Neural progenitor cell (in vitro differentiated cells): ENCODE measurements around the gene STRN4. TPM values are rescaled to one million over a fixed set of nuclear protein-coding genes. Genes with fewer than 3 reads are reported as not detected.

ENCODE experiments used
- DNase-seq: peaks from one replicate; pipeline ENCODE4 v3.0.0-alpha.2; 2016; ENCODE audit warnings: low spot score
- H2AFZ ChIP-seq: fragments of 200-600 bp; sonication (generic); replicated peaks from 2 replicates; pipeline ENCODE4 v1.6.1; 2016; ENCODE audit warnings: antibody characterized with exemption
- H3F3A ChIP-seq: fragments of 200-600 bp; sonication (generic); 2 replicates; pipeline ENCODE4 v1.6.1; 2016; ENCODE audit warnings: antibody characterized with exemption, low read depth
- H3K27ac ChIP-seq: fragments of 200-600 bp; sonication (generic); 2 replicates; pipeline ENCODE4 v1.5.1; 2016; ENCODE audit warnings: mild to moderate bottlenecking
- H3K27me3 ChIP-seq: fragments of 200-600 bp; sonication (generic); 2 replicates; pipeline ENCODE4 v1.6.1; 2016; ENCODE audit warnings: mild to moderate bottlenecking, moderate library complexity
- H3K36me3 ChIP-seq: fragments of 200-600 bp; sonication (generic); 2 replicates; pipeline ENCODE4 v1.5.1; 2016
- H3K4me1 ChIP-seq: fragments of 200-600 bp; sonication (generic); 2 replicates; pipeline ENCODE4 v1.6.1; 2016; ENCODE audit warnings: mixed run types
- H3K4me2 ChIP-seq: fragments of 200-600 bp; sonication (generic); 2 replicates; pipeline ENCODE4 v1.6.1; 2016
- H3K4me3 ChIP-seq: fragments of 200-600 bp; sonication (generic); 2 replicates; pipeline ENCODE4 v1.5.1; 2016
- H3K79me2 ChIP-seq: fragments of 200-600 bp; sonication (generic); 2 replicates; pipeline ENCODE4 v1.6.1; 2016; ENCODE audit warnings: low read depth
- H3K9ac ChIP-seq: fragments of 200-600 bp; sonication (generic); 2 replicates; pipeline ENCODE4 v1.6.1; 2016
- H3K9me3 ChIP-seq: fragments of 200-600 bp; sonication (generic); 2 replicates; pipeline ENCODE4 v1.5.1; 2016; ENCODE audit warnings: low read depth
- H4K20me1 ChIP-seq: fragments of 200-600 bp; sonication (generic); 2 replicates; pipeline ENCODE4 v1.6.1; 2016; ENCODE audit warnings: low read depth
- H3K27ac Mint-ChIP-seq: 3 replicates; pipeline ENCODE4 v1.8.0; 2021; ENCODE audit warnings: mixed read lengths
- H3K27me3 Mint-ChIP-seq: 2 replicates; pipeline ENCODE4 v1.8.0; 2022; ENCODE audit warnings: low read depth, mild to moderate bottlenecking, inconsistent platforms, moderate library complexity, mixed read lengths; ENCODE audit not compliant: insufficient read depth
- H3K36me3 Mint-ChIP-seq: 3 replicates; pipeline ENCODE4 v1.8.0; 2021; ENCODE audit warnings: mixed read lengths
- H3K4me1 Mint-ChIP-seq: 3 replicates; pipeline ENCODE4 v1.8.0; 2021; ENCODE audit warnings: mixed read lengths
- H3K4me3 Mint-ChIP-seq: 3 replicates; pipeline ENCODE4 v1.8.0; 2021; ENCODE audit warnings: mild to moderate bottlenecking, moderate library complexity, mixed read lengths
- H3K9me3 Mint-ChIP-seq: 3 replicates; pipeline ENCODE4 v1.8.0; 2020; ENCODE audit warnings: mixed read lengths
- EZH2 ChIP-seq: fragments of 200-600 bp; sonication (generic); IDR thresholded peaks from 2 replicates; pipeline ENCODE4 v1.6.1; 2017; ENCODE audit warnings: antibody characterized with exemption, mild to moderate bottlenecking, moderate library complexity
- EZH2phosphoT487 ChIP-seq: fragments of 200-600 bp; sonication (generic); IDR thresholded peaks from 2 replicates; pipeline ENCODE4 v1.6.1; 2017; ENCODE audit warnings: antibody characterized with exemption
- total RNA-seq: library from RNA; depleted of rRNA; stranded (reverse); fragments of >200 nt; gene quantifications from 2 replicates; pipeline ENCODE4 v1.2.3, GENCODE V29; 2015; ENCODE audit warnings: low replicate concordance
- TF ChIP-seq, protein P1 (sequence below): fragments of 200-600 bp; sonication (generic); IDR thresholded peaks from 2 replicates; pipeline ENCODE4 v1.5.1; 2017; ENCODE audit warnings: antibody characterized with exemption, mild to moderate bottlenecking

STRN4 gene
- total RNA-seq, 1 donor from 2014 or later, result 54.1 TPM

DNA sequence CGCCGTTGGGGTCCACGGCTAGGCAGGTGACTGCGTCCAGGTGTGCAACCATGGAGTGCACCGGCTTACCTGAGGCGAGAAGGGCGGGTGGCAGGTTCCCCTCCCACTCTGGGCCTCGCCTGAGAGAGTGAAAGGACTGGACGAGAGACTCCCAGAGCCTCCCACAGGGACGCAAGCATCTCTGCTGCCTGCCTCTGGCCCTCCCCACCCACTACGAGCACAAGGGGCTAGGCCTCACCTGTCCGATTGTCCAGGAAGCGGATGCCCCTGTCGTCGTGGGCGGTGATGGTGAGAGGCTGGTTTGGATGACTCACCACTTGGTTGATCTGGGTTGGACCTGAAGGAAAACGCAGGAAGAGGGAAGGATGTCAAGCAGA lies 24.3 kb downstream of the STRN4 start:
- Histone ChIP-seq H3K4me1 (no peaks in the 10 kb centered on the region), H3K79me2 (no peaks in the 10 kb centered on the region), H3K27ac (no peak overlapping the region), H3K4me3 (no peak overlapping the region), H2AFZ (no peak overlapping the region), H3K4me2 (no peak overlapping the region), H4K20me1 (peaks cover 24% of the 10 kb centered on the region), H3K36me3 (no peaks in the 10 kb centered on the region), H3K27me3 (no peaks in the 10 kb centered on the region), H3K9ac (no peak overlapping the region), H3K9me3 (no peaks in the 10 kb centered on the region), H3F3A (peaks cover 24% of the 10 kb centered on the region)
- H3K27me3 Mint-ChIP-seq, result peaks cover 2% of the 10 kb centered on the region
- no peaks in the 10 kb centered on the region for H3K9me3 Mint-ChIP-seq
- TF ChIP-seq EZH2phosphoT487 (no peak), EZH2 (no peak)
- TF ChIP-seq, protein P1, sequence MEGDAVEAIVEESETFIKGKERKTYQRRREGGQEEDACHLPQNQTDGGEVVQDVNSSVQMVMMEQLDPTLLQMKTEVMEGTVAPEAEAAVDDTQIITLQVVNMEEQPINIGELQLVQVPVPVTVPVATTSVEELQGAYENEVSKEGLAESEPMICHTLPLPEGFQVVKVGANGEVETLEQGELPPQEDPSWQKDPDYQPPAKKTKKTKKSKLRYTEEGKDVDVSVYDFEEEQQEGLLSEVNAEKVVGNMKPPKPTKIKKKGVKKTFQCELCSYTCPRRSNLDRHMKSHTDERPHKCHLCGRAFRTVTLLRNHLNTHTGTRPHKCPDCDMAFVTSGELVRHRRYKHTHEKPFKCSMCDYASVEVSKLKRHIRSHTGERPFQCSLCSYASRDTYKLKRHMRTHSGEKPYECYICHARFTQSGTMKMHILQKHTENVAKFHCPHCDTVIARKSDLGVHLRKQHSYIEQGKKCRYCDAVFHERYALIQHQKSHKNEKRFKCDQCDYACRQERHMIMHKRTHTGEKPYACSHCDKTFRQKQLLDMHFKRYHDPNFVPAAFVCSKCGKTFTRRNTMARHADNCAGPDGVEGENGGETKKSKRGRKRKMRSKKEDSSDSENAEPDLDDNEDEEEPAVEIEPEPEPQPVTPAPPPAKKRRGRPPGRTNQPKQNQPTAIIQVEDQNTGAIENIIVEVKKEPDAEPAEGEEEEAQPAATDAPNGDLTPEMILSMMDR, result no peak
- peak overlapping the region; percentile 50 for H3K4me3 Mint-ChIP-seq
- H3K36me3 Mint-ChIP-seq, result peaks cover 12% of the 10 kb centered on the region
- DNase-seq, result no peak
- H3K27ac Mint-ChIP-seq, result no peak overlapping the region
- H3K4me1 Mint-ChIP-seq, result peaks cover 25% of the 10 kb centered on the region

DNA sequence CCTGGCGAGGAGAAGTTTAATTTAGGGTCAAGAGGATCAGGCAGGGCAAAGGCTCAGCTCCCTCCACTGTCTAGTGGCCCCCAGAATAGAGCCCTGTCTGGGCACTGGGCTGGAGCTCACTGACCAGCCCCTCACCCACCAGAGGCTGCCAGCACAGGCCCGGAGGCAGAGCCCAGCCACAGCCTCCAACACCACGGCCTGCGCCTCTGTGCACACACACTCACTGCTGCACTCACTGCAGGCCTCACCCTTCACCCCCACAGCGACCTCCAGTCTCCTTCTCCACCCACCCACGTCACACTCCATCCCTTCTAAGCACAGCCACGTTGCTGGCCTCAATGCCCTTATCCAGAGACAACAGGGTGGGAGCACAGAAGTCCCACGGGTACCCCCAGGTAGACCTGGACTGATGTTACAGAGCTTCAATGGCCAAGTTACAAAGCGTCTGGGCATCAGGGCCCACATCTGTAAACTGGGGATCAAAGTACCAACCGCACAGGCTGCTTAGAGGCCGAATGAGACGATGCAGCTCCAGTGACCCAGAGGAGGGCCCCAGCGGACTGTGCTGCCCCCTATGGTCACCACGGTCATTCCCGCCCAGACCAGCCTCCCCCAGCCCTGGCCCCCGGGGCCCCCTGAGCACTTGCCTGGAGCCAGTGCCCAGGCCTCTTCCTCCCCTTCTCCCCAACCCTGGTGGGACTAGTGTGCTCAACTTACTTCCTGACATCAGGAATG lies 24.8 kb downstream of the STRN4 start:
- Histone ChIP-seq H3K9me3 (no peaks in the 10 kb centered on the region), H3K27me3 (no peaks in the 10 kb centered on the region), H3K9ac (no peak overlapping the region), H3K4me1 (no peaks in the 10 kb centered on the region), H3K36me3 (no peaks in the 10 kb centered on the region), H3K27ac (no peak overlapping the region), H3K4me3 (no peak overlapping the region), H3F3A (peaks cover 28% of the 10 kb centered on the region), H3K4me2 (no peak overlapping the region), H2AFZ (no peak overlapping the region), H3K79me2 (peaks cover 3% of the 10 kb centered on the region), H4K20me1 (peaks cover 19% of the 10 kb centered on the region)
- DNase-seq, result peak; percentile 46
- no peak for TF ChIP-seq EZH2phosphoT487
- TF ChIP-seq, protein P1, result peak; percentile 44
- Mint-ChIP-seq H3K4me1 (peaks cover 22% of the 10 kb centered on the region), H3K27me3 (peaks cover 2% of the 10 kb centered on the region), H3K36me3 (peaks cover 12% of the 10 kb centered on the region), H3K9me3 (no peaks in the 10 kb centered on the region), H3K4me3 (no peak overlapping the region), H3K27ac (peak overlapping the region; percentile 46)

DNA sequence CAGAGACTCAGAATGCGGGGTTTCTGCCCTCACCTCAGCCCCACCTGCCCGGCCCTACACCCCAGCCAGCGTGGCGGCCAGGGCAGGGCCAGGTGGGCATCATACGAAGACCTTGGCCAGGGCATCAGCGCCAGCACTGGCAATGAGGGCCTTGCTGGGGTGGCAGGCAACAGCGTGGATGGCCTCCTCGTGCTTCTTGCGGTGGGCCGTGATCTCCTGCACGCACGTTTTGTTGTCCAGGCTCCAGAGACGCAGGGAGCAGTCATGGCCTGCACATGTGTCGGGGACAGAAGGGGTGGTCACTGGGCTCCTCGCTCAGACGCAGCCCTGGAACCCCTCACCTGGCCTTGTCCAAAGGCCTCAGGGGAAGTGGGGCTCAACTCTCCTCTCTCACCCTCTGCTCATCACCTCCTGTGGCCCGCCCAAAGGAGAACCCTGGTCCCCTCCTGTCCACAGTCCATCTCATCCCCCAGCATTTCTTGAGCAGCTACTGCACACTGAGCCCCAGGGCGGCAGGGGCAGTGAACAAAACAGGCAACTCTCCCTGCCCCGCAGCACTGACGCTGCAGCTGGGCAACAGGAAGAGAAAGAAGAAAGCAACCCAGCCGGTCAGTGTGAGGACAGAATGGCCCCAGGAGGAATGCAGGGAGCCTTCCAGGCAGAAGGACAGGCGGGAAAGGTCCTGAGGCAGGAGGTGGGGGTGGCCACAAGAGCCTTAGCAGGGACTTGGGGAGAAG lies 25.6 kb downstream of the STRN4 start:
- peaks cover 10% of the 10 kb centered on the region for H3K79me2 ChIP-seq
- no peak overlapping the region for H3K9ac ChIP-seq
- no peaks in the 10 kb centered on the region for H3K36me3 ChIP-seq
- no peak overlapping the region for H2AFZ ChIP-seq
- H3K4me2 ChIP-seq, result no peak overlapping the region
- H4K20me1 ChIP-seq, result peaks cover 25% of the 10 kb centered on the region
- H3K4me3 ChIP-seq, result no peak overlapping the region
- H3K4me1 Mint-ChIP-seq, result peaks cover 15% of the 10 kb centered on the region
- H3K36me3 Mint-ChIP-seq, result peaks cover 5% of the 10 kb centered on the region
- H3F3A ChIP-seq, result peaks cover 30% of the 10 kb centered on the region
- no peaks in the 10 kb centered on the region for H3K4me1 ChIP-seq
- no peak overlapping the region for H3K4me3 Mint-ChIP-seq
- H3K27ac Mint-ChIP-seq, result no peak overlapping the region
- H3K27ac ChIP-seq, result no peak overlapping the region
- H3K27me3 ChIP-seq, result no peaks in the 10 kb centered on the region
- H3K9me3 ChIP-seq, result no peaks in the 10 kb centered on the region
- DNase-seq, result no peak
- H3K9me3 Mint-ChIP-seq, result no peaks in the 10 kb centered on the region
- TF ChIP-seq, protein P1, result no peak
- TF ChIP-seq EZH2phosphoT487, result no peak
- no peak for TF ChIP-seq EZH2
- H3K27me3 Mint-ChIP-seq, result peaks cover 2% of the 10 kb centered on the region
